NCI-H1930 (cell line): ENCODE results near the gene NUDT1.
A peak's percentile ranks its signal among the peaks of the same experiment; 100 is the strongest.

Source experiments
- DNase-seq, 2 experiments: peaks; one replicate each; lab custom pipeline; 2025; lab: John Stamatoyannopoulos, UW

The NUDT1 gene

GRCh38 chr7:2241580-2242540, at the start of gene NUDT1, which contains the start of gene MRM2:
Gene NUDT1, plus strand, starts transcription at chr7:2242226. Its CDS starts 2,349 bp downstream, at chr7:2244575.
Gene MRM2, minus strand, starts transcription at chr7:2242205. Its CDS starts 36 bp downstream, at chr7:2242169.
- peak; percentile 75 to 83 for DNase-seq

GRCh38 chr7:2192831-2193534, 49.0 kb upstream of the NUDT1 start:
- DNase-seq: no peak

DNA sequence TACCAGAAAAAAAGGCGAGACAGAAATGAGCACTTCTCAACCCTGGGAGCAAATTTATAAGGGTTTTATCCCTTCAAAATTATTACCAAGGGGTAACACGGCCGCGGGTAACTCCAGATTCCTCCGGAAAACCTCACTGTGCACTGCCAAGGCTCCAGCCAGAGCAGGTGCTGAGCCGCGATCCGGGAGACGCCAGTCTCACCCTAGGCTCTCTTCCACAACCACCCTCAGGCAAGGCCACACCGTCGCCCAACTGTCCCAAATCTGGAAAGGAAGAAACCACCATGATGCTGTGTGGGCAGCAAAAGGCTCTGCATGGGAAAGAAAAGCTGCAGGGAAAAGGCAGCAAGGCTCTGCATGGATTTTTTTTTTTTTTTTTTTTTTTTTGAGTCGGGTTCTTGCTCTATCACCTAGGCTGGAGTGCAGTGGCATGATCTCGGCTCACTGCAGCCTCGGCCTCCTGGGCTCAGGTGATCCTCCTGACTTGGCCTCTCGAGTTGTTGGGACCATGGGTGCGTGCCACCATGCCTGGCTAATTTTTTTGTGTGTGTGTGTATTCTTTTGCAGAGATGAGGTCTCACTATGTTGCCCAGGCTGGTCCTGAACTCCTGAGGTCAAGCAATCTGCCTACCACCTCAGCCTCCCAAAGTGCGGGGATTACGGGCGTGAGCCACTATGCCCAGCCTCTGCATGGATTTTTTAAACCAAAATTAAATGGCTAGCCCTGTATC, 48.3 kb upstream of the NUDT1 start:
- DNase-seq: no peak

DNA sequence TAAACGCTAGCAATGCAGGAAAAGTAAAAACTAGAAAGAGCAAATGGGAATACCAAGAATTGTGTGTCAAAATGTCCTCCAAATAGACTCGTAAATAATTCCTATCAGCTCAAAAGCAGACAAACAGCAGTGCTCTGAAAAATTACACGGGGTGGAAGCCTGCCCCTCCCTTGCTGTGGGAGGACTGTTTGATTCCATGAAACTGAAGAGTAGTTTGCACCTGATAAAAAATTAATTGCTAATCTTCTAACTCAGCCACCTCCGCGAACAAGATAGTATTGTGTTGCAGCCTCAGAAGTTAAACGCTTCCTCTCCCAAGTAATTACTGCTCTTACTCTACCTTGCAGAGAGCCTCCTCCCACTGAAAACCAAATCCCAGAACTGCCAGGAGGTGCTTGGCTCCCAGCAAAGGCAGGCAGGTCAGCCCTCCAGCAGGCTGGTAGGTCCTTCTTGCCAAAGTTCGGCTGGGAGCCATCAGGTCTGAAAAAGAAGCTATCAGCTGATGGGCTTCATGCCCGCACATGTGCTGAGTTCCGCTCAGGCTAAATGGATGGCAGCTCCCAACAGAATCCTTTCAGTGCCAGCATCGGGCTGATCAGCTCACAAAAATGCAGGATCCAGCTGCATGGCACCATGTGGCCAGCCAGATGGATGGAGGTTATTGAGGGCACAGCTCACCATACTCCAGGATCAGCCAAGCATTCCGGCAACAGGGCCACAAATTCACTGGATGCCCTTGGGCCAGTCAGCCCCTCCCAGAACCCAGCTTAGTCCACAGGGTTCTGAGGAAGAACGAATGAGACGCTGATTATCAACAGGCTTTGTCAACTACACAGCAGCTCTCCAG, 46.4 kb upstream of the NUDT1 start:
- DNase-seq: no peak

GRCh38 chr7:2196381-2197378, 45.3 kb upstream of the NUDT1 start:
- no peak for DNase-seq

DNA sequence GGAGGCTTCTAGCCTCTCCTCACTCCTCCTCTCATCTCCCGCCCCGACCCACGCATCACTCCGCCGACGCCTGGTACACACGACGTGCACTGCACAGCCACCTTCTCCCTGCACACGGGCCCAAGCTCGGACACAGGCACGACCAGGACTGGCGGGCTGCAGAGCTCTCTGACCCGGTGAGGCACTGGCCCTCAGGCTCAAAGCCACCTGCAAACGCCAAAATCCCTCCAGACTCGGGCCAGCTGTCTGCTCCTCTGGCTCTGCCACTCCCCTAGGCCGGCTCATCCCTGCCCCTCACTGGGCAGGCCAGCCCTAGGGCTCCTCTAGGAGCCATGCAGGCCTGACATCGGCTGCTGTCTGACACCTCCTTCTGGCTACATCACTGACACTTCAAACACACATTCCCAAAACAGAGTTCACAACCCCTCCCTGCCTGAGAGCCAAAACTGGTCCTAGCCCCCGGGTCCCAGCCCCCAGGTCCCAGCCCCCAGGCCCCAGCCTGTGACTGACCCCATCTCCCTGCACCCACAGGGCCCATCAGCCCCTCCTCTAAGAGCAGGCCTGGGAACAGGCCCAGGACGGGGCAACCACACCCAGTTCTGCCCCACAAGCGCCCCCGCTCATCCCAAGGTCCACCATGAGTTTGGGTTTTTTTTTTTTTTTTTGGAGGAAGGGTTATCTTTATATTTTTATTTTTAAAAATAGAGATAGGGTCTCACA, 44.4 kb upstream of the NUDT1 start:
- DNase-seq: no peak

- DNase-seq: no peak
Observed at GRCh38 chr7:2198206-2198605, 43.8 kb upstream of the NUDT1 start.

DNA sequence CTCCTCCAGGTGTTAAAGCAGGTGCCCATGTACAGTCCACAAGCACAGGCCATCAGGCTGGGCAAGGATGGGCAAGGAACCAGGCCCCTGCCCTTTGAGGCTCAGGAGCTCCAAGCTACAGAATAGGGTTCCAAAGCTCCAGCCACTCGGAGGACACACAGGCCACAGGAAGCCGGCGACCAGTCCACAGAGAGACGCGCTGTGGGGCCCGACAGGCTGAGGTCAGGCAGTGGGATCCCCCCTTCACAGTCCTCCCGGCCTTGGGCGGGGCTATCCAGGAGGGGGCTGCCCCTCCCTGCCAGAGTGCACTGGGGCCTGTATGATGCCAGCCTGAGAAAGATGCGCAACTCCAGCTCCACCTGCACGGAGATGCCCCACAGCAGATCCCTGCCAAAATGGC, 43.3 kb upstream of the NUDT1 start:
- no peak for DNase-seq

DNA sequence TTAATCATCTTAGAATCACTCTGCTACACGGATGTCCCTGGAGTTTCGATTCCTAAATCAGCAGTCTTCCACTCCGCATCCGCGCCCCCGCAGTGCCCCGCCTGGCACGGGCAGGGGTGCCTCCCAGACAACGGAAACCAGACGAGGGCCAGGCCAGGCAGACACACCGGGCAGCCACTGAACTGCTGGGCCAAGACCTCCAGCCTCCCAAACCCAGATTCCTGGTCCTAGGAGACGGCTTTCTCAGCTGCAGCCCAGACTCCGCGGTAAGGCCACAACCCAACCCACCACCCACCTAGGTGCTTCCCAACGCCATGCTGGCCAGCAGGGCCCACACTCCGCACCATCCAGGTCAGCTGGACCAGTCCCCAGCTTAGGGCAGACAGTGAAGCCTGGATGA, 42.5 kb upstream of the NUDT1 start:
- no peak for DNase-seq

DNA sequence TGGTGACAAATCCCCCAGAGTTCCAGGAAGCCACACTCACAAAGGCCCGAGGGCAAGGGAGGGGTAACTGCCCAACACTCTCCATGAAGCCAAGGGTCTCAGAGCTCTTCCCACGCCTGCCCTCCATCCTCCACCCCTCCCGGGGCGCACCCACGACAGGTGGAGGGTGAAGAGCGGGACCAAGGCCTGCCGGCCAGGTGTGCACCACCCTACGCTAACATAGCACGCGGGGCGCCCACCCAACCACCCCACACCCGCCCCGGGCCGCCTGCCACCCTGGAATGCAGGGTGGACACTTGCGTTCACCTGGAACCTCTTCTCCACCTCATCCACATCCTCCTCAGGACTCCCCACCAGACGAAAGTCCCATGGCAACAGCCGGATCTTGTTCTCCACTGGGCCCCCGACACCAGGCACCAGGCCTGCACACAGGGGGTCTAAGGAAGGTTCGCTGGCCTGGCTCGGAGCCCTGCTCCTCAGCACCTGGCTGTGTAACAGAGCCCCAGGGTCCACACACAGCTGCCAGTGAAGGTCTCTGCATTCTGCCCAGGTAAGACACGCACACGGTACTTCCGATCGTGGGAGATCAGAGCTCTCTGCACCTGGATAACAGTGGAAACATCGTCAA, 42.0 kb upstream of the NUDT1 start:
- DNase-seq: no peak

DNA sequence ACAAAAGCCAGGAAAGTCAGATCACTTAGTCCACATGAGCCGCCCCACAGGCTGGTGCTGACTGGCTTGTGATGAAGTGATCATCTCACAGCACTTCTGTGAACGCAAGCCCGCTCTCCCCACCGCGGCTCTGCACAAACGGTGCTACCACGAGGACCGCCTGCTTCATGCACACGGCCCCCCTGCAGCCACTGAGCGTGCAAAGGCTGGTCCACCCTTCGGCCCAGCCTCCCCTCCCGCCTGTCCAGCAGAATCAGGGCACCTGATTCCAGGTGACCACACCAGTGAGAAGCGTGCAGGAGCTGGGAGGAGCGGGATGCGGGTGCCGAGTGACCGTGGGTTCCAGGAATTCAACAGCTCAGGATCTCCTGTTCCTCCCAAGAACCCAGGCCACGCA, 41.4 kb upstream of the NUDT1 start:
- no peak for DNase-seq

DNA sequence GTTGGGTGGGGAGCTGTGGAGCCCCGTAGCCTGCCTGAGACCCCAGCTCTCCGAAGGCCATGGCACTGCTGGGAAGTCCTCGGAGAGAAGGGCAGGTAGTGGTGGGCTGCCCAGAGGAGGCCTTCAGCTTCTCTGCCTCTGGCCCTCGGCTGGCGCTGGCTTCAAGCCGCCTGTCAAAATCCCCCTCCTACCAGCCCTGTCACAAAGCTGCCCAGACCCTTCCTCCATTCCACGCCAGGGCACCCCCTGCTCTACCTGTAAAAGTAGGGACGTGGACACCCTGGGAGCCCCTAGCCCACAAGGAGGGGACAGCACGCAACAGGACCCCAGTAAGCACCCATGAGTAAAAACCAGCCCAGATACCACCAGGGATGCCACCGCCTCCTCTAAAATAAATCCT, 40.9 kb upstream of the NUDT1 start:
- DNase-seq: no peak

- no peak for DNase-seq
Observed at GRCh38 chr7:2201686-2202360, 40.2 kb upstream of the NUDT1 start.

- no peak for DNase-seq
Observed at GRCh38 chr7:2202361-2202761, 39.7 kb upstream of the NUDT1 start.

- no peak for DNase-seq
Observed at GRCh38 chr7:2202901-2203765, 38.9 kb upstream of the NUDT1 start.

DNA sequence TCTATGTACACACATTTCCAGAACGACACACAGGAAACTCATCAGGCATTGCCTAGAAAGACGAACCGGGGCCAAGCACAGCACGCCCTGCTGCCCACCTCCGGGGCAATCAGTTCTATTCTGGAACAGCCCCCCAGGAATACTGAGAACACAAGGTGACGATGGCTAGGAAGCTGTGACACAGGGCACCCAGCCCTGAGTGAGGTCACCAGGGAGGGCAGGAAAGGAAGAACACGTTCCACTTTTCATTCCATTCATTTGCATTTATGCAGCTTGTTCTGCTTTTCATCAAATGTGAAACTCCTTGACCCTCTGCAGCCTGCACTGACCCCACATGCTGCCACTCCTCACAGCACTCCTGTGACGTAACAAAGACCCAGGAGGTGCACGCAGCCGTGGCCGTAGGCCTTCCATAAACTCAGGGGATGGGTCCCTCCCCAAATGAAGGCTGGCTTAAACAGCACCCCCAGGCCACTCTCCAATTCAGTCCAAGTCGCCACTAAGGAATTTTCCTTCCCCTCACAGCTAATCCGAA, 38.2 kb upstream of the NUDT1 start:
- no peak for DNase-seq

- DNase-seq: no peak
Observed at GRCh38 chr7:2204446-2204845, 37.6 kb upstream of the NUDT1 start.
